Measurements from ENCODE around the gene CETP.

CETP gene

GRCh38 chr16:56961851-56962281 lies at the start of gene CETP:
CETP (plus strand) TSS chr16:56961950; CDS start chr16:56961980, 30 bp downstream.
- DNase-seq (ENCODE audit: low spot score) = no peak

GRCh38 chr16:56912746-56913708 lies 48.7 kb upstream of the CETP start:
- DNase-seq (ENCODE audit: low spot score) = no peak

GRCh38 chr16:56914896-56915295 lies 46.9 kb upstream of the CETP start:
- DNase-seq (ENCODE audit: low spot score) = no peak

- DNase-seq (ENCODE audit: low spot score) = no peak
Observed at GRCh38 chr16:56915336-56916119, 46.2 kb upstream of the CETP start.

- DNase-seq (ENCODE audit: low spot score) = peak; percentile 48
Observed at GRCh38 chr16:56916571-56917403, 45.0 kb upstream of the CETP start.

GRCh38 chr16:56918467-56919012 lies 43.2 kb upstream of the CETP start:
- DNase-seq (ENCODE audit: low spot score) = no peak

- no peak for DNase-seq (ENCODE audit: low spot score)
Observed at GRCh38 chr16:56919099-56919800, 42.5 kb upstream of the CETP start.

- no peak for DNase-seq (ENCODE audit: low spot score)
Observed at GRCh38 chr16:56921571-56921970, 40.2 kb upstream of the CETP start.

GRCh38 chr16:56923481-56924091 lies 38.2 kb upstream of the CETP start:
- DNase-seq (ENCODE audit: low spot score) = no peak

- DNase-seq (ENCODE audit: low spot score) = no peak
Observed at GRCh38 chr16:56927471-56927870, 34.3 kb upstream of the CETP start.

- no peak for DNase-seq (ENCODE audit: low spot score)
Observed at GRCh38 chr16:56929639-56930038, 32.1 kb upstream of the CETP start.

- DNase-seq (ENCODE audit: low spot score) = no peak
Observed at GRCh38 chr16:56930486-56931270, 31.1 kb upstream of the CETP start.

GRCh38 chr16:56931271-56931891 lies 30.4 kb upstream of the CETP start:
- DNase-seq (ENCODE audit: low spot score) = no peak

- DNase-seq (ENCODE audit: low spot score) = peak; percentile 99
Observed at GRCh38 chr16:56931892-56932720, 29.6 kb upstream of the CETP start, which contains the start of gene HERPUD1. HERPUD1 (plus strand) TSS chr16:56932142; CDS start chr16:56932245, 103 bp downstream.

GRCh38 chr16:56932721-56933619 lies 28.8 kb upstream of the CETP start:
- peak; percentile 47 for DNase-seq (ENCODE audit: low spot score)

GRCh38 chr16:56933828-56934598 lies 27.7 kb upstream of the CETP start:
- DNase-seq (ENCODE audit: low spot score) = no peak

Data from CD4-positive, alpha-beta T cell treated with Interleukin-2 at 100 ng/mL for 4 hours (primary cell).